ENCODE data around the gene IL25. TPM values are rescaled to one million over a fixed set of nuclear protein-coding genes. Genes with fewer than 3 reads are reported as not detected.

IL25 gene
- total and polyA plus RNA-seq, 2 of the 13 experiments (the other 11 are each of a cell fraction or from before 2014, with no cell fraction given), result not detected

GRCh38 chr14:23351681-23352505 is 20.7 kb upstream of the IL25 start (continued):
- TF ChIP-seq TRIM22 (IDR thresholded peaks at IDR 0.05) (no peak), ZNF891 (CRISPR knock-in tag; IDR thresholded peaks at IDR 0.05) (no peak), ELF4 (CRISPR knock-in tag; IDR thresholded peaks at IDR 0.05; ENCODE audit: borderline replicate concordance) (no peak), NFATC3 (CRISPR knock-in tag; IDR thresholded peaks at IDR 0.05) (no peak), HDAC6 (IDR thresholded peaks at IDR 0.05; ENCODE audit: low read depth, low read length) (no peak), TFE3 (CRISPR knock-in tag; IDR thresholded peaks at IDR 0.05) (no peak), FOXO4 (CRISPR knock-in tag; conservative IDR thresholded peaks at IDR 0.05) (no peak), NR2F1 (CRISPR knock-in tag; IDR thresholded peaks at IDR 0.05) (no peak), GPN1 (CRISPR knock-in tag; IDR thresholded peaks at IDR 0.05; ENCODE audit: borderline replicate concordance) (no peak), ZNF629 (CRISPR knock-in tag; conservative IDR thresholded peaks at IDR 0.05) (no peak), PHF21A (CRISPR knock-in tag; IDR thresholded peaks at IDR 0.05) (no peak), MXD4 (CRISPR knock-in tag; IDR thresholded peaks at IDR 0.05) (no peak), ZNF740 (CRISPR knock-in tag; IDR thresholded peaks at IDR 0.05) (no peak), AGO1 (IDR thresholded peaks at IDR 0.05; ENCODE audit: low read depth, low read length, poor library complexity, severe bottlenecking) (peak; percentile 32), FOSL1 (CRISPR knock-in tag; IDR thresholded peaks at IDR 0.05; ENCODE audit: borderline replicate concordance) (no peak), ZNF652 (CRISPR knock-in tag; IDR thresholded peaks at IDR 0.05; ENCODE audit: borderline replicate concordance, low read depth) (no peak), BCLAF1 (IDR thresholded peaks at IDR 0.05) (no peak), MTF2 (CRISPR knock-in tag; IDR thresholded peaks at IDR 0.05; ENCODE audit: borderline replicate concordance) (peak; percentile 9; the same call in 1 of the 2 replicates), KDM6A (CRISPR knock-in tag; IDR thresholded peaks at IDR 0.05; ENCODE audit: low read depth) (no peak), SKI (IDR thresholded peaks at IDR 0.05; ENCODE audit: partially characterized antibody) (no peak), MEIS1 (CRISPR knock-in tag; IDR thresholded peaks at IDR 0.05; ENCODE audit: borderline replicate concordance) (no peak), DPF2 (CRISPR knock-in tag; IDR thresholded peaks at IDR 0.05; ENCODE audit: borderline replicate concordance, low read depth) (no peak), ZNF878 (CRISPR knock-in tag; IDR thresholded peaks at IDR 0.05) (no peak)

Measured in HepG2 (cell line).